Measurements from ENCODE around the gene ADGRF1. TPM values are rescaled to one million over a fixed set of nuclear protein-coding genes. Genes with fewer than 3 reads are reported as not detected.
"Not testable (repeated sequence)": the region's sequence is repeated elsewhere in the genome, so short reads cannot be mapped to it uniquely, and the experiment has no call there.

ADGRF1 gene
- total RNA-seq: not detected
- polyA plus RNA-seq (2013, experiment 1 of 2): not detected
- not detected for polyA plus RNA-seq (2013, experiment 2 of 2)
- 0 to 0.27 (median 0) reads per million in 172 experiments for total RNA-seq

DNA sequence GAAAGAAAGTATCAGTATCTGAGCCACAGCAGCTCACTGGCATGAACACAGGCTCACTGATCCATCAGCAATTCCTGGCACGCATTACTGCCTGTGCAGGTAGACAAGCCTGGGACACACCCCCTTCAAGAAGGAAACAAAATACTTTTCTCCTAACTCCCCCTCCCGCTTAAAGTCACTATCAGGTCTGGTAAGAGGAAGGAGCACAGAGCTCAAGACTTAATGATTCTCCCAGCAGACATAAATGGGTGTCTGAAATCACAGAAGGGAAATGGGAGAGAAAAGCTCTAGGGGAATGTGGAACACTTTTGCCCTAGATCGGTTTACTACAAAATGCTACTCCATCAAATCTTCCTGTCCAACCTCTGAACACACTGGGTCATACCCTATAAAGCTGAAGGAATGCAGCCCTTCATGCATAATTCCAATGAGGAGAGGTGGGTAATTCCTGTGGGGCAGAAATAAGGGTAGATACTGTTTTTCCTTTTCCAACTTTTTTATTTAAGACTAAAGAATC is at the start of gene ADGRF1:
Gene ADGRF1 (minus strand): TSS at position 58 of the 517 bp plus-strand sequence. CDS start 13,271 bp downstream, outside the sequence.
- ChIA-PET POLR2A (no interaction called here), CTCF (no interaction called here)
- H3K36me3 Mint-ChIP-seq (ENCODE audit: low read depth): no peaks in the 10 kb centered on the region
- Histone ChIP-seq H3K27ac (ENCODE audit: low read depth in 1 of 2, low read length in 2 of 2) (no peak within 1 kb of the TSS), H3K4me1 (ENCODE audit: insufficient read depth, low read length) (no peaks in the 10 kb centered on the region), H3K36me3 (ENCODE audit: insufficient read depth, low read length) (no peaks in the 10 kb centered on the region), H3K27me3 (ENCODE audit: control insufficient read depth in 1 of 2, insufficient read depth in 2 of 2, low read length in 2 of 2) (no peaks in the 10 kb centered on the region), H3K4me3 (ENCODE audit: low read length) (no peak within 1 kb of the TSS), H3K9me3 (ENCODE audit: control insufficient read depth in 1 of 2, insufficient read depth in 1 of 2, low read length in 2 of 2) (peaks cover 0 to 4% of the 10 kb centered on the region in 2 experiments)
- H3K27me3 Mint-ChIP-seq: peaks cover 6% of the 10 kb centered on the region
- no peak within 1 kb of the TSS for H3K4me3 Mint-ChIP-seq
- H3K4me1 Mint-ChIP-seq (ENCODE audit: low read depth): no peaks in the 10 kb centered on the region
- TF ChIP-seq, protein P1, sequence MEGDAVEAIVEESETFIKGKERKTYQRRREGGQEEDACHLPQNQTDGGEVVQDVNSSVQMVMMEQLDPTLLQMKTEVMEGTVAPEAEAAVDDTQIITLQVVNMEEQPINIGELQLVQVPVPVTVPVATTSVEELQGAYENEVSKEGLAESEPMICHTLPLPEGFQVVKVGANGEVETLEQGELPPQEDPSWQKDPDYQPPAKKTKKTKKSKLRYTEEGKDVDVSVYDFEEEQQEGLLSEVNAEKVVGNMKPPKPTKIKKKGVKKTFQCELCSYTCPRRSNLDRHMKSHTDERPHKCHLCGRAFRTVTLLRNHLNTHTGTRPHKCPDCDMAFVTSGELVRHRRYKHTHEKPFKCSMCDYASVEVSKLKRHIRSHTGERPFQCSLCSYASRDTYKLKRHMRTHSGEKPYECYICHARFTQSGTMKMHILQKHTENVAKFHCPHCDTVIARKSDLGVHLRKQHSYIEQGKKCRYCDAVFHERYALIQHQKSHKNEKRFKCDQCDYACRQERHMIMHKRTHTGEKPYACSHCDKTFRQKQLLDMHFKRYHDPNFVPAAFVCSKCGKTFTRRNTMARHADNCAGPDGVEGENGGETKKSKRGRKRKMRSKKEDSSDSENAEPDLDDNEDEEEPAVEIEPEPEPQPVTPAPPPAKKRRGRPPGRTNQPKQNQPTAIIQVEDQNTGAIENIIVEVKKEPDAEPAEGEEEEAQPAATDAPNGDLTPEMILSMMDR (IDR thresholded peaks at IDR 0.05): no peak
- DNase-seq (no peak), ATAC-seq (ENCODE audit: poor library complexity) (no peak)
- no peaks in the 10 kb centered on the region for H3K9me3 Mint-ChIP-seq
- intact Hi-C loops (cut with DNase I, micrococcal nuclease): no loop called here
- no peak within 1 kb of the TSS for H3K27ac Mint-ChIP-seq

DNA sequence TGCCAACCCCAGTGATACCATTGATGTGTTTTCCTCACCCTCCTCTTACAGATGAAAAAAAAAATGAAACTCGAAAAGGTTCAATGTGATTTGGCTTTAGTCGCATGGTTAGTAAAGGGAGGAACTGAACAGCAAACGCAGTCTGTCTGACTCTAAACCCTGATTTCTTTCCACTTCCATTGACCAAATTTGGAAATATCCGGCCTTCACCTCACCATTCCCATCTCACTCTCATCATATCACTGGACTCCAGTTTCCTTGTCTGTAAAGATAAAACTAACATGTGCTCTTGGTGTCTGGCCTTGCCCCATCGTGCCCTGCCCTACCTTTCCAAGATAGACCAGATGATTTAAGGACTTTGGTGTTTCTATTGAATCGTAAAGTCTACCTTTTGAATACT is 48.7 kb upstream of the ADGRF1 start:
- Histone ChIP-seq H3K27ac (ENCODE audit: low read depth in 1 of 2, low read length in 2 of 2) (no peak overlapping the region), H3K4me3 (ENCODE audit: low read length) (no peak overlapping the region), H3K9me3 (ENCODE audit: control insufficient read depth in 1 of 2, insufficient read depth in 1 of 2, low read length in 2 of 2) (no peaks in the 10 kb centered on the region), H3K27me3 (ENCODE audit: control insufficient read depth in 1 of 2, insufficient read depth in 2 of 2, low read length in 2 of 2) (no peaks in the 10 kb centered on the region), H3K36me3 (ENCODE audit: insufficient read depth, low read length) (no peaks in the 10 kb centered on the region), H3K4me1 (ENCODE audit: insufficient read depth, low read length) (no peaks in the 10 kb centered on the region)
- CTCF ChIA-PET: no interaction called here
- no peaks in the 10 kb centered on the region for H3K27me3 Mint-ChIP-seq
- POLR2A ChIA-PET: no interaction called here
- TF ChIP-seq, protein P1 (IDR thresholded peaks at IDR 0.05): no peak
- no peak overlapping the region for H3K4me3 Mint-ChIP-seq
- ATAC-seq (ENCODE audit: poor library complexity): no peak
- H3K4me1 Mint-ChIP-seq (ENCODE audit: low read depth): no peaks in the 10 kb centered on the region
- DNase-seq: no peak
- intact Hi-C loops (cut with DNase I, micrococcal nuclease): no loop called here
- no peak overlapping the region for H3K27ac Mint-ChIP-seq
- no peaks in the 10 kb centered on the region for H3K9me3 Mint-ChIP-seq
- H3K36me3 Mint-ChIP-seq (ENCODE audit: low read depth): no peaks in the 10 kb centered on the region

DNA sequence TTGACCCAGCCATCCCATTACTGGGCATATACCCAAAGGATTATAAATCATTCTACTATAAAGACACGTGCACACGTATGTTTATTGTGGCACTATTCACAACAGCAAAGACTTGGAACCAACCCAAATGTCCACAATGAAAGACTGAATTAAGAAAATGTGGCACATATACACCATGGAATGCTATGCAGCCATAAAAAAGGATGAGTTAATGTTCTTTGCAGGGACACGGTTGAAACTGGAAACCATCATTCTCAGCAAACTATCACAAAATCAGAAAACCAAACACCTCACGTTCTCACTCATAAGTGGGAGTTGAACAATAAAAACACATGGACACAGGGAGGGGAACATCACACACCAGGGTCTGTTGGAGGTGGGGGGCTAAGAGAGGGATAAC is 47.3 kb upstream of the ADGRF1 start:
- intact Hi-C loops (cut with DNase I, micrococcal nuclease); DNase-seq; H3K9me3 ChIP-seq (ENCODE audit: control insufficient read depth in 1 of 2, insufficient read depth in 1 of 2, low read length in 2 of 2); H3K4me1 ChIP-seq (ENCODE audit: insufficient read depth, low read length); ATAC-seq (ENCODE audit: poor library complexity); H3K9me3 Mint-ChIP-seq; H3K4me3 Mint-ChIP-seq; CTCF ChIA-PET; H3K36me3 Mint-ChIP-seq (ENCODE audit: low read depth); H3K4me1 Mint-ChIP-seq (ENCODE audit: low read depth); POLR2A ChIA-PET; H3K36me3 ChIP-seq (ENCODE audit: insufficient read depth, low read length); H3K4me3 ChIP-seq (ENCODE audit: low read length); H3K27me3 Mint-ChIP-seq; H3K27ac Mint-ChIP-seq; H3K27ac ChIP-seq (ENCODE audit: low read depth in 1 of 2, low read length in 2 of 2); H3K27me3 ChIP-seq (ENCODE audit: control insufficient read depth in 1 of 2, insufficient read depth in 2 of 2, low read length in 2 of 2): not testable (repeated sequence)

Measured in CD4-positive, alpha-beta T cell (primary cell).